MCF 10A (cell line): ENCODE measurements around the gene WFDC1. TPM values are rescaled to one million over a fixed set of nuclear protein-coding genes. Genes with fewer than 3 reads are reported as not detected.

Experiments
- Bru-seq: library from RNA; stranded (reverse); fragments of 400-500 nt; gene quantifications from one replicate; lab custom pipeline; 2021; lab: Mats Ljungman, UMichigan
- BruChase-seq, 2 experiments: library from RNA; stranded (reverse); fragments of 400-500 nt; gene quantifications; one replicate each; lab custom pipeline; 2021; lab: Mats Ljungman, UMichigan
- BruUV-seq: library from RNA; stranded (reverse); fragments of 400-500 nt; replicated peaks from 2 replicates; lab custom pipeline; 2021; lab: Mats Ljungman, UMichigan
- CTCF ChIA-PET: fragments of 300-600 bp; sonication (Branson Sonifier 250); formaldehyde crosslinking; extraction: SDS; loops from one replicate; lab custom pipeline; 2021; ENCODE audit warnings: antibody characterized with exemption, inconsistent platforms; lab: Yijun Ruan, JAX
- POLR2A ChIA-PET: fragments of 300-600, 350-650 bp; sonication (Branson Sonifier 250); formaldehyde crosslinking; extraction: SDS; loops from one replicate; lab custom pipeline; 2020; ENCODE audit warnings: antibody characterized with exemption, inconsistent platforms; lab: Yijun Ruan, JAX
- DNase-seq: peaks from one replicate; pipeline ENCODE4 v3.0.0-alpha.2; 2018; ENCODE audit not compliant: unreplicated experiment
- H3K27ac Mint-ChIP-seq: one replicate; pipeline ENCODE4 v1.8.0; 2022; ENCODE audit warnings: mild to moderate bottlenecking, low read depth, mixed read lengths; ENCODE audit not compliant: unreplicated experiment
- H3K27me3 Mint-ChIP-seq: one replicate; pipeline ENCODE4 v1.8.0; 2022; ENCODE audit warnings: mixed read lengths; ENCODE audit not compliant: insufficient read depth, unreplicated experiment
- H3K36me3 Mint-ChIP-seq: one replicate; pipeline ENCODE4 v1.8.0; 2022; ENCODE audit warnings: mild to moderate bottlenecking, moderate library complexity, mixed read lengths; ENCODE audit not compliant: insufficient read depth, unreplicated experiment
- H3K4me1 Mint-ChIP-seq: one replicate; pipeline ENCODE4 v1.8.0; 2022; ENCODE audit warnings: mixed read lengths; ENCODE audit not compliant: insufficient read depth, unreplicated experiment
- H3K4me3 Mint-ChIP-seq: one replicate; pipeline ENCODE4 v1.8.0; 2022; ENCODE audit warnings: mild to moderate bottlenecking, moderate library complexity, mixed read lengths; ENCODE audit not compliant: unreplicated experiment
- H3K9me3 Mint-ChIP-seq: one replicate; pipeline ENCODE4 v1.8.0; 2022; ENCODE audit warnings: mixed read lengths; ENCODE audit not compliant: unreplicated experiment
- CTCF ChIP-seq: fragments of 200-600 bp; IDR thresholded peaks from one replicate; pipeline ENCODE4 v1.8.0; 2022; ENCODE audit warnings: antibody characterized with exemption, mild to moderate bottlenecking; ENCODE audit not compliant: unreplicated experiment
- intact Hi-C: fragments of 100-400 bp; cut with micrococcal nuclease; formaldehyde crosslinking; loops from 2 replicates; pipeline ENCODE4 v1.14.1; 2022
- long read RNA-seq: library from polyadenylated mRNA; stranded (forward); transcript quantifications from one replicate; pipeline ENCODE4 v2.0.0, GENCODE V29; 2022
- total RNA-seq: library from RNA; stranded (reverse); gene quantifications from 2 replicates; pipeline ENCODE4 v1.2.3, GENCODE V29; 2022

WFDC1 gene
- total RNA-seq (not detected in 2 replicates), Bru-seq, nascent RNA (not detected), BruChase-seq, experiment 1, labeled RNA remaining after a 6-hour chase (not detected), BruChase-seq, experiment 2, labeled RNA remaining after a 2-hour chase (not detected)
- long read RNA-seq = 0 reads

- intact Hi-C loops = no loop called here
- no peak within 1 kb of the TSS for H3K4me3 Mint-ChIP-seq
- H3K27me3 Mint-ChIP-seq = peaks cover 61% of the 10 kb centered on the region
- POLR2A ChIA-PET = no interaction called here
- H3K27ac Mint-ChIP-seq = no peak within 1 kb of the TSS
- no peaks in the 10 kb centered on the region for H3K9me3 Mint-ChIP-seq
- no peak for DNase-seq
- CTCF ChIA-PET = no interaction called here
- no peak for TF ChIP-seq CTCF
- peaks cover 12% of the 10 kb centered on the region for H3K4me1 Mint-ChIP-seq
- no peaks in the 10 kb centered on the region for H3K36me3 Mint-ChIP-seq
- no TSS peak for BruUV-seq
Observed at GRCh38 chr16:84294531-84295142, at the start of gene WFDC1. Gene WFDC1, plus strand, starts transcription at chr16:84294878. Its CDS starts 94 bp downstream, at chr16:84294972.

GRCh38 chr16:84245956-84246678, 48.6 kb upstream of the WFDC1 start:
- no peak for DNase-seq
- BruUV-seq = no TSS peak
- TF ChIP-seq CTCF = no peak
- peaks cover 38% of the 10 kb centered on the region for H3K27me3 Mint-ChIP-seq
- POLR2A ChIA-PET = no interaction called here
- no peak overlapping the region for H3K4me3 Mint-ChIP-seq
- H3K9me3 Mint-ChIP-seq = no peaks in the 10 kb centered on the region
- intact Hi-C loops = no loop called here
- CTCF ChIA-PET = no interaction called here
- no peaks in the 10 kb centered on the region for H3K36me3 Mint-ChIP-seq
- H3K27ac Mint-ChIP-seq = no peak overlapping the region
- H3K4me1 Mint-ChIP-seq = no peaks in the 10 kb centered on the region

GRCh38 chr16:84246679-84247077, 48.0 kb upstream of the WFDC1 start:
- H3K4me3 Mint-ChIP-seq = no peak overlapping the region
- peaks cover 38% of the 10 kb centered on the region for H3K27me3 Mint-ChIP-seq
- no peak overlapping the region for H3K27ac Mint-ChIP-seq
- H3K9me3 Mint-ChIP-seq = no peaks in the 10 kb centered on the region
- no peaks in the 10 kb centered on the region for H3K4me1 Mint-ChIP-seq
- no peak for DNase-seq
- ChIA-PET CTCF (no interaction called here), POLR2A (no interaction called here)
- no TSS peak for BruUV-seq
- no peaks in the 10 kb centered on the region for H3K36me3 Mint-ChIP-seq
- intact Hi-C loops = no loop called here
- no peak for TF ChIP-seq CTCF

- H3K9me3 Mint-ChIP-seq = no peaks in the 10 kb centered on the region
- no peak overlapping the region for H3K4me3 Mint-ChIP-seq
- no peak for TF ChIP-seq CTCF
- H3K36me3 Mint-ChIP-seq = no peaks in the 10 kb centered on the region
- no peak for DNase-seq
- H3K27me3 Mint-ChIP-seq = peaks cover 40% of the 10 kb centered on the region
- intact Hi-C loops = no loop called here
- H3K4me1 Mint-ChIP-seq = no peaks in the 10 kb centered on the region
- no peak overlapping the region for H3K27ac Mint-ChIP-seq
- ChIA-PET CTCF (no interaction called here), POLR2A (no interaction called here)
- BruUV-seq = no TSS peak
Observed at GRCh38 chr16:84247331-84247730, 47.3 kb upstream of the WFDC1 start.
